Tibial nerve (tissue), 4 donors: Measurements from ENCODE around the gene PKP1. TPM values are rescaled to one million over a fixed set of nuclear protein-coding genes. Genes with fewer than 3 reads are reported as not detected.

Experiments used
- DNase-seq, 2 donors: peaks; one replicate each; pipeline ENCODE4 v3.0.0-alpha.2; 2019; ENCODE audit warnings: low spot score in 2 of 2
- H3K27ac ChIP-seq, 4 donors: fragments of 200-600 bp; sonication (generic) in 3 of 4; one replicate each; pipeline ENCODE4 v1.5.1; 2017 to 2019; ENCODE audit warnings: mild to moderate bottlenecking in 1 of 4
- H3K27me3 ChIP-seq, 2 donors: fragments of 200-600 bp; sonication (generic) in 1 of 2; one replicate each; pipeline versions ENCODE4 v1.5.1 to v1.6.0; 2017 to 2019
- H3K36me3 ChIP-seq, 3 donors: fragments of 200-600 bp; sonication (generic); one replicate each; pipeline ENCODE4 v1.5.1; 2018 to 2019
- H3K4me1 ChIP-seq, 4 donors: fragments of 200-600 bp; sonication (generic) in 3 of 4; one replicate each; pipeline ENCODE4 v1.5.1; 2017 to 2019
- H3K4me3 ChIP-seq, 4 donors: fragments of 200-600 bp; sonication (generic) in 3 of 4; one replicate each; pipeline ENCODE4 v1.5.1; 2017 to 2019; ENCODE audit warnings: mild to moderate bottlenecking in 1 of 4, moderate library complexity in 1 of 4
- H3K9me3 ChIP-seq, 4 donors: fragments of 200-600 bp; sonication (generic) in 3 of 4; one replicate each; pipeline ENCODE4 v1.5.1; 2017 to 2019
- EP300 ChIP-seq, 2 donors: sonication (generic); formaldehyde crosslinking; IDR thresholded peaks; one replicate each; pipeline ENCODE4 v1.6.1; 2017; ENCODE audit warnings: antibody characterized with exemption in 2 of 2, mild to moderate bottlenecking in 1 of 2
- POLR2A ChIP-seq, 2 donors: fragments of 450-650 bp; IDR thresholded peaks; one replicate each; pipeline ENCODE4 v1.6.1; 2017; ENCODE audit warnings: antibody characterized with exemption in 2 of 2, mild to moderate bottlenecking in 2 of 2, moderate library complexity in 2 of 2
- WGBS, 2 donors: methylation state at CpG; one replicate each; pipeline ENCODE4 v1.1.5; 2018; 5-methylcytosine and 5-hydroxymethylcytosine counted together
- total RNA-seq, 4 donors: library from RNA; depleted of rRNA; stranded (reverse); fragments of >200 nt; gene quantifications; one replicate each; pipeline ENCODE4 v1.1.0, GENCODE V29; 2016
- TF ChIP-seq, protein P1 (sequence below), 5 experiments: fragments of 200-600 bp in 3 of 5; fragments of 450-650 bp in 2 of 5; sonication (generic) in 3 of 5; IDR thresholded peaks; one replicate each; pipeline ENCODE4 v1.5.1; 2016 to 2019; ENCODE audit warnings: antibody characterized with exemption in 5 of 5, mild to moderate bottlenecking in 3 of 5, moderate library complexity in 2 of 5

Gene PKP1
- total RNA-seq, 4 donors from 2014 or later = 0.22 to 0.90 (median 0.39) TPM; not detected in 1

DNA sequence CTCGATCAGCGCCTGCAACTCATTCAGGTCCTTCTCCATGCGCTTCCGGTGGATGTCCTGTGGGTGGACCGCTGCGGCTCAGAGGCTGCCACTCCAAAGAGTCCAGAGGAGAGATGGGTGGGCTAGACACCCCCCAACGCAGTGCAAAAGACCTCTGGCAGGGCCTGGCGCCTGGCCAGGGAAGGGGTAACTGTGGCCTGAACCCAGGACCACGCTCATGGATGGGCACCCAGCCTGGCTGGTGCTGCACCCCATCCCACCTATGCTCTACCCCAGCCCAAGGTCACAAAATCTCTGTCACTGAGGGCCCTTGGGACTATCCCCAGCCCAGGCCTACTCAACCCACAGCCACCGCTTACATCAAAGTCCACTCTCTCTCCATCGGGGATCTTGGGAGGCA is 81.9 kb downstream of the PKP1 start:
- H3K4me3 ChIP-seq = no peak overlapping the region
- H3K9me3 ChIP-seq = no peaks in the 10 kb centered on the region
- no peak for TF ChIP-seq EP300 (IDR thresholded peaks at IDR 0.05)
- TF ChIP-seq, protein P1, sequence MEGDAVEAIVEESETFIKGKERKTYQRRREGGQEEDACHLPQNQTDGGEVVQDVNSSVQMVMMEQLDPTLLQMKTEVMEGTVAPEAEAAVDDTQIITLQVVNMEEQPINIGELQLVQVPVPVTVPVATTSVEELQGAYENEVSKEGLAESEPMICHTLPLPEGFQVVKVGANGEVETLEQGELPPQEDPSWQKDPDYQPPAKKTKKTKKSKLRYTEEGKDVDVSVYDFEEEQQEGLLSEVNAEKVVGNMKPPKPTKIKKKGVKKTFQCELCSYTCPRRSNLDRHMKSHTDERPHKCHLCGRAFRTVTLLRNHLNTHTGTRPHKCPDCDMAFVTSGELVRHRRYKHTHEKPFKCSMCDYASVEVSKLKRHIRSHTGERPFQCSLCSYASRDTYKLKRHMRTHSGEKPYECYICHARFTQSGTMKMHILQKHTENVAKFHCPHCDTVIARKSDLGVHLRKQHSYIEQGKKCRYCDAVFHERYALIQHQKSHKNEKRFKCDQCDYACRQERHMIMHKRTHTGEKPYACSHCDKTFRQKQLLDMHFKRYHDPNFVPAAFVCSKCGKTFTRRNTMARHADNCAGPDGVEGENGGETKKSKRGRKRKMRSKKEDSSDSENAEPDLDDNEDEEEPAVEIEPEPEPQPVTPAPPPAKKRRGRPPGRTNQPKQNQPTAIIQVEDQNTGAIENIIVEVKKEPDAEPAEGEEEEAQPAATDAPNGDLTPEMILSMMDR (IDR thresholded peaks at IDR 0.05) = no peak
- TF ChIP-seq POLR2A (IDR thresholded peaks at IDR 0.05) = no peak
- no peak for DNase-seq
- H3K27me3 ChIP-seq = no peaks in the 10 kb centered on the region
- no peaks in the 10 kb centered on the region for H3K36me3 ChIP-seq
- no peak overlapping the region for H3K27ac ChIP-seq
- H3K4me1 ChIP-seq = no peaks in the 10 kb centered on the region
- WGBS, 2 donors = 80% methylated on average over 11 of the region's 11 CpGs

DNA sequence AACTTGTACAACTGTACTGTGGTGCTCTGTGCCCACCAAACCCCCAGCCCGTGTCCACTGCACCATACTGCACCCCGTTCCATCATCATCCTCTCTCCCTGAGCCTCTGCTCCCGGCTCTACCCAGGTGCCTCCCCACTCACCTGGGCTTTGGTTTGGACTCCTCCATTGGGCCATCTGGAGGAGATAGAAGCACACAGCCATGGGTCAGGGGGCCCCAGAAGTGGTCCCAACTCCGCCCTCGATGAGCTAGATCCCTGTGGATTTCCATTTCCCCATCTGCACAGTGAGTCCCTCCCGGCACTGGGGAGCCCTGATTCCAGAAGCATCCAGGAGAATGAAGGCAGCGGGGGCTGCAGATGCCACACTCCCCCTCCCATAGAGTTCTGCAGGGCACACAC is 83.4 kb downstream of the PKP1 start:
- TF ChIP-seq POLR2A (IDR thresholded peaks at IDR 0.05) = no peak
- no peak for DNase-seq
- Histone ChIP-seq H3K27ac (no peak overlapping the region), H3K4me3 (no peak overlapping the region), H3K4me1 (no peaks in the 10 kb centered on the region), H3K9me3 (no peaks in the 10 kb centered on the region), H3K27me3 (no peaks in the 10 kb centered on the region), H3K36me3 (no peaks in the 10 kb centered on the region)
- WGBS, 2 donors = 65 to 68% methylated on average over 7 of the region's 7 CpGs

DNA sequence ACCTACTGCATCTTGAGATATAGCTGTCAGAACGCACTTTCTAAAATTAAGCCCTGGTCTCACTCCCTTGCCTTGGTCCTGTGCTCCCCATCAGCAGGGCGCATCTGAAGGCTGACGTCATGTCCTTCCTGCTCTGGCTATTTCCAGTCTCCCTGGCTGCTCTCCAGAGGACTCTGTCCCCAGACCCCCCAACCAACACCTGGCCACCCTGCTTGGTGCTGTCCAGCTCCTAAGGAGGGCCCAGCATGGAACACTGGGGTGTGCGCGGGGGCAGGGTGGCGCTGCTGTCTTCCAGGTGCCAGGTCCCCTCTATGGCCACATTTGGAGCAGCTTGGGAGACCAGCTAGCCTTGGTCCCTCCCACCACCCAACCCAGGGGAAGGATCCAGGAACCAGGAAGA is 85.9 kb downstream of the PKP1 start:
- Histone ChIP-seq H3K27me3 (no peaks in the 10 kb centered on the region), H3K9me3 (no peaks in the 10 kb centered on the region), H3K36me3 (no peaks in the 10 kb centered on the region), H3K27ac (no peak overlapping the region), H3K4me3 (no peak overlapping the region), H3K4me1 (no peaks in the 10 kb centered on the region)
- WGBS, 2 donors = 75 to 76% methylated on average over 6 of the region's 6 CpGs
- DNase-seq = no peak
- TF ChIP-seq POLR2A (IDR thresholded peaks at IDR 0.05) = no peak
- no peak for TF ChIP-seq EP300 (IDR thresholded peaks at IDR 0.05)

DNA sequence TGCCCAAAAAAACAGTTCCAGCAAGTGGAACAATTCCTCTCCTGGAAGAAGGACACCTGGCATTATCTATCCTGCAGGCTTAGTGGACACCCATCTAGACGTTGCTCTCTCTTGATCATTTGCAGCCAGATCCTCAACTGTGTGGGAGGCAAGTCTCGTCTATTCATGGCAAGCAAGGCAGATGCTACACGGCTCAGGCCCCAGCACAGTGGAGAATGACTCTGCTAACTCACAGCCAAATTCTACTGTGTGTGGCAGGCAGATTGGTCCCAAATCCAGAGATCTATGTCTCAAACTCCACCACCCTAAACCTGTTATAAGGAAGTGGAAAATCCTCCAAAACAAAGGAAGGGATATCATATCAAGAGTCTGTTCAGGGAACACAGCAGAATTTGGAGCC is 87.2 kb downstream of the PKP1 start:
- Histone ChIP-seq H3K27ac (no peak overlapping the region), H3K36me3 (no peaks in the 10 kb centered on the region), H3K4me1 (peaks cover 0 to 4% (median 0%) of the 10 kb centered on the region in 4 donors), H3K27me3 (peaks cover 0 to under 1% of the 10 kb centered on the region in 2 donors), H3K4me3 (no peak overlapping the region), H3K9me3 (no peaks in the 10 kb centered on the region)
- 40 to 45% methylated on average over 3 of the region's 3 CpGs for WGBS, 2 donors
- no peak for DNase-seq
- TF ChIP-seq POLR2A (IDR thresholded peaks at IDR 0.05) (no peak), EP300 (IDR thresholded peaks at IDR 0.05) (no peak)
- TF ChIP-seq, protein P1 (IDR thresholded peaks at IDR 0.05) = no peak

DNA sequence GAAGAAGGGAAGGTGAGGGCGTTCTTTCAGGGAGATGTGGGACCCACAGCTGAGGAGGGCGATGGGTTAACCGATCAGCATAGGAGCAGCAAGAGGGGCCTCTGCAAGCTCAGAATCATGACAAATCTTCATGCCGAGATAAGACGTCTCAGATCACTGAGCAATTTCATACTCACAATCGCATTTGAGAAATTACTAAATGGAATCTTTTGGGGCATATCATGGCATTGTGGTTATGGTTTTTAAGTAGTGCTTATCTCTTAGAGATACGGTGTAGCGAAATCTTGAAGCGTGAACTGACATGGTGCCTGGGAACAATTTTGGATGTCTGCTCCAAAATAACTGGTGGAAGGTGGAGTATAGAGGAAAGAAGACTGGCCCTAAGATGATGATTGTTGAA is 88.0 kb downstream of the PKP1 start:
- peaks cover 0 to 5% of the 10 kb centered on the region in 2 donors for H3K27me3 ChIP-seq
- H3K4me1 ChIP-seq = peaks cover 0 to 4% (median 0%) of the 10 kb centered on the region in 4 donors
- no peak for TF ChIP-seq POLR2A (IDR thresholded peaks at IDR 0.05)
- TF ChIP-seq, protein P1 (IDR thresholded peaks at IDR 0.05) = no peak
- no peak for TF ChIP-seq EP300 (IDR thresholded peaks at IDR 0.05)
- H3K27ac ChIP-seq = no peak overlapping the region
- WGBS, 2 donors = 82% methylated on average over 9 of the region's 9 CpGs
- no peak for DNase-seq
- no peaks in the 10 kb centered on the region for H3K9me3 ChIP-seq
- no peak overlapping the region for H3K4me3 ChIP-seq
- H3K36me3 ChIP-seq = no peaks in the 10 kb centered on the region

DNA sequence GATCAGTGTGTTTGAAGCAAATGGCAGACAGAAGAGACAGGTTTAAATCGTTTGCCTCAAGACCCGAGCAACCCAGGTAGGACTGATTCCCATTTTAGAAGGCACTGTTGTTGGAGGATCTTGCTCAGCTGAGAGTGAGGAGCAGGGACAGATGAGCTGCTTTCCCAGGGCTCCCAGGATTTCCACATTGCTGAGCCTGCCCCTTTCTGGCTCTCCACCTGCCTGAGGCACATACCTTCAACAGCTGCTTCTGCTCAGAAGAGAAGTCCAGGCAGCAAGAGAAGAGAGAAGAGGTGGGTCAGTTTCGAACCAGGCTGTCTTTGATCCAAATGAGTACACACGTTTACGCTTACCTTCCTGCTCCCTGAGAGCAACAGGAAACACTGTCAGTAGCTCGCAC is 88.5 kb downstream of the PKP1 start:
- Histone ChIP-seq H3K27me3 (peaks cover 0 to 9% of the 10 kb centered on the region in 2 donors), H3K36me3 (no peaks in the 10 kb centered on the region)
- 71 to 75% methylated on average over 6 of the region's 6 CpGs for WGBS, 2 donors

More for the DNA sequence above, 88.5 kb downstream of the PKP1 start:
- H3K4me1 ChIP-seq = peaks cover 0 to 4% (median 0%) of the 10 kb centered on the region in 4 donors
- H3K4me3 ChIP-seq = no peak overlapping the region
- TF ChIP-seq POLR2A (IDR thresholded peaks at IDR 0.05) (no peak), EP300 (IDR thresholded peaks at IDR 0.05) (no peak)
- TF ChIP-seq, protein P1 (IDR thresholded peaks at IDR 0.05) = no peak
- no peak for DNase-seq
- H3K27ac ChIP-seq = no peak overlapping the region
- H3K9me3 ChIP-seq = no peaks in the 10 kb centered on the region
